ENCODE measurements around the gene CYSTM1. TPM values are rescaled to one million over a fixed set of nuclear protein-coding genes. Genes with fewer than 3 reads are reported as not detected.
"Not testable (repeated sequence)": the region's sequence is repeated elsewhere in the genome, so short reads cannot be mapped to it uniquely, and the experiment has no call there.

Gene CYSTM1
- total and polyA plus RNA-seq, 3 experiments from 2014 or later, result 11.1 to 17.3 (median 13.9) TPM

DNA sequence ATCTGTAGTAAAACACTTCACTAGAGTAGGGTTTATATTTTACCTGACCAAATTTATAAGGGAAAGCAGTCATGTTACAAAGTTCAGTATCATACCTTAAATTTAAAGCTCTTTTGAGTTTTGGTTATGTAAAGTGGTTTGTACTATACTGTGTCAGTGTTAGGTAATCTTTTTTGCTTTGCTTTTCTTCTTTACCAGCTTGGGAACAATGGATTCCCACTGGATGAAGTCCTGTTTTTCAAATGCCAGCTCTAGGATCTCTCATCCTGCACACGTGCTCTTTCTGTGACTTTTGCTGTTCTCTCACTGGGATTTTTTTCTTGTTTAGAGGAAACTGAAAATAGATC lies 15.9 kb downstream of the CYSTM1 start:
- no peak overlapping the region for H3K4me3 ChIP-seq (ENCODE audit: low read length)
- Mint-ChIP-seq H3K27ac (no peak overlapping the region), H3K4me3 (no peak overlapping the region), H3K36me3 (peaks cover 0 to 2% (median 0%) of the 10 kb centered on the region in 3 donors), H3K27me3 (peaks cover 0 to 2% of the 10 kb centered on the region in 2 donors), H3K9me3 (no peaks in the 10 kb centered on the region), H3K4me1 (no peaks in the 10 kb centered on the region)
- CTCF ChIA-PET, result no interaction called here
- no peaks in the 10 kb centered on the region for H3K4me1 ChIP-seq (ENCODE audit: insufficient read depth, low read length)
- no peaks in the 10 kb centered on the region for H3K36me3 ChIP-seq (ENCODE audit: insufficient read depth, low read length)
- POLR2A ChIA-PET, result no interaction called here
- no peak for DNase-seq
- no peaks in the 10 kb centered on the region for H3K27me3 ChIP-seq (ENCODE audit: insufficient read depth, low read length, poor library complexity, severe bottlenecking)
- H3K27ac ChIP-seq (ENCODE audit: low read depth, low read length), result no peak overlapping the region
- no peaks in the 10 kb centered on the region for H3K9me3 ChIP-seq (ENCODE audit: low read length)

GRCh38 chr5:140192715-140193430 lies 17.9 kb downstream of the CYSTM1 start:
- Histone ChIP-seq H3K4me1 (ENCODE audit: insufficient read depth, low read length) (no peaks in the 10 kb centered on the region), H3K27me3 (ENCODE audit: insufficient read depth, low read length, poor library complexity, severe bottlenecking) (no peaks in the 10 kb centered on the region), H3K4me3 (ENCODE audit: low read length) (no peak overlapping the region), H3K9me3 (ENCODE audit: low read length) (no peaks in the 10 kb centered on the region), H3K27ac (ENCODE audit: low read depth, low read length) (no peak overlapping the region), H3K36me3 (ENCODE audit: insufficient read depth, low read length) (no peaks in the 10 kb centered on the region)
- no peak overlapping the region for H3K27ac Mint-ChIP-seq
- no peak overlapping the region for H3K4me3 Mint-ChIP-seq
- H3K9me3 Mint-ChIP-seq, result no peaks in the 10 kb centered on the region
- ChIA-PET POLR2A (no interaction called here), CTCF (no interaction called here)
- peaks cover 0 to 2% (median 0%) of the 10 kb centered on the region in 3 donors for H3K36me3 Mint-ChIP-seq
- DNase-seq, result no peak
- H3K4me1 Mint-ChIP-seq, result no peaks in the 10 kb centered on the region
- H3K27me3 Mint-ChIP-seq, result peaks cover 0 to 2% of the 10 kb centered on the region in 2 donors

- H3K36me3 Mint-ChIP-seq, result peaks cover 0 to 2% (median 0%) of the 10 kb centered on the region in 3 donors
- ChIA-PET POLR2A (no interaction called here), CTCF (no interaction called here)
- H3K27ac ChIP-seq (ENCODE audit: low read depth, low read length), result no peak overlapping the region
- H3K36me3 ChIP-seq (ENCODE audit: insufficient read depth, low read length), result no peaks in the 10 kb centered on the region
- H3K4me3 ChIP-seq (ENCODE audit: low read length), result no peak overlapping the region
- H3K27me3 Mint-ChIP-seq, result peaks cover 0 to 1% of the 10 kb centered on the region in 2 donors
- H3K9me3 ChIP-seq (ENCODE audit: low read length), result no peaks in the 10 kb centered on the region
- H3K4me1 ChIP-seq (ENCODE audit: insufficient read depth, low read length), result no peaks in the 10 kb centered on the region
- H3K4me1 Mint-ChIP-seq, result no peaks in the 10 kb centered on the region
- H3K27me3 ChIP-seq (ENCODE audit: insufficient read depth, low read length, poor library complexity, severe bottlenecking), result no peaks in the 10 kb centered on the region
- H3K9me3 Mint-ChIP-seq, result no peaks in the 10 kb centered on the region
- no peak overlapping the region for H3K4me3 Mint-ChIP-seq
- DNase-seq, result no peak
- no peak overlapping the region for H3K27ac Mint-ChIP-seq
These were observed 19.7 kb downstream of the CYSTM1 start for GRCh38 chr5:140194662-140195061.

- Histone ChIP-seq H3K27me3 (ENCODE audit: insufficient read depth, low read length, poor library complexity, severe bottlenecking) (no peaks in the 10 kb centered on the region), H3K9me3 (ENCODE audit: low read length) (no peaks in the 10 kb centered on the region), H3K4me3 (ENCODE audit: low read length) (no peak overlapping the region), H3K27ac (ENCODE audit: low read depth, low read length) (no peak overlapping the region), H3K36me3 (ENCODE audit: insufficient read depth, low read length) (no peaks in the 10 kb centered on the region), H3K4me1 (ENCODE audit: insufficient read depth, low read length) (no peaks in the 10 kb centered on the region)
- Mint-ChIP-seq H3K27ac (no peak overlapping the region), H3K36me3 (peaks cover 0 to 2% (median under 1%) of the 10 kb centered on the region in 3 donors), H3K9me3 (no peaks in the 10 kb centered on the region), H3K4me1 (no peaks in the 10 kb centered on the region), H3K4me3 (no peak overlapping the region), H3K27me3 (peaks cover 0 to 1% of the 10 kb centered on the region in 2 donors)
- ChIA-PET CTCF (no interaction called here), POLR2A (no interaction called here)
- no peak for DNase-seq
These were observed 21.3 kb downstream of the CYSTM1 start for GRCh38 chr5:140196115-140196814.

DNA sequence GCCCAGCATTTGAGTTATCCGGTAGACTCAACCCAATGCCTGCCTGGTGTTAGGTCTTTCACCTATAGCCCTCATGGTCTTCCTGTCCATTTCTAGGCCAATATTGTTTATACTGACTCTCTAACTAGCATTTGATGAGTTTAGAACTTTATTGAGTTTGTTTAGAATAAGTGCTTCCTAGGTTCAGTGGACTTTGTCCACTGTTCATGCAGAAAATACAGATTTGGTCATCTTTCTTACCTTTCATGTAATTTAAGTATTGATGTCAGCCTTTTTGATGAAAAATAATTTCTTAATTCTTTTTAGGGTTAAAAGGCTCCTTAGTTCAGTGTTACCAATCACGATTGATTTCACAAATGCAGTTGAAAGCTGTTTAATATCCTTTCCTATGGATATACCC lies 22.0 kb downstream of the CYSTM1 start:
- Mint-ChIP-seq H3K27ac (no peak overlapping the region), H3K36me3 (peaks cover 0 to 2% (median 2%) of the 10 kb centered on the region in 3 donors)
- CTCF ChIA-PET, result no interaction called here

GRCh38 chr5:140198915-140199314 lies 23.9 kb downstream of the CYSTM1 start:
- H3K27me3 ChIP-seq (ENCODE audit: insufficient read depth, low read length, poor library complexity, severe bottlenecking); H3K4me1 Mint-ChIP-seq; H3K9me3 ChIP-seq (ENCODE audit: low read length); H3K4me3 ChIP-seq (ENCODE audit: low read length); H3K4me1 ChIP-seq (ENCODE audit: insufficient read depth, low read length); CTCF ChIA-PET; DNase-seq; POLR2A ChIA-PET; H3K36me3 ChIP-seq (ENCODE audit: insufficient read depth, low read length); H3K27me3 Mint-ChIP-seq; H3K4me3 Mint-ChIP-seq; H3K27ac Mint-ChIP-seq; H3K36me3 Mint-ChIP-seq; H3K9me3 Mint-ChIP-seq; H3K27ac ChIP-seq (ENCODE audit: low read depth, low read length): not testable (repeated sequence)

More for the DNA sequence above, 22.0 kb downstream of the CYSTM1 start:
- H3K4me3 ChIP-seq (ENCODE audit: low read length), result no peak overlapping the region
- no peaks in the 10 kb centered on the region for H3K4me1 Mint-ChIP-seq
- H3K27me3 Mint-ChIP-seq, result peaks cover 0 to 1% of the 10 kb centered on the region in 2 donors
- no peaks in the 10 kb centered on the region for H3K27me3 ChIP-seq (ENCODE audit: insufficient read depth, low read length, poor library complexity, severe bottlenecking)
- H3K9me3 ChIP-seq (ENCODE audit: low read length), result no peaks in the 10 kb centered on the region
- POLR2A ChIA-PET, result no interaction called here
- no peak overlapping the region for H3K4me3 Mint-ChIP-seq
- no peaks in the 10 kb centered on the region for H3K9me3 Mint-ChIP-seq
- no peak overlapping the region for H3K27ac ChIP-seq (ENCODE audit: low read depth, low read length)
- DNase-seq, result no peak
- no peaks in the 10 kb centered on the region for H3K4me1 ChIP-seq (ENCODE audit: insufficient read depth, low read length)
- H3K36me3 ChIP-seq (ENCODE audit: insufficient read depth, low read length), result no peaks in the 10 kb centered on the region

DNA sequence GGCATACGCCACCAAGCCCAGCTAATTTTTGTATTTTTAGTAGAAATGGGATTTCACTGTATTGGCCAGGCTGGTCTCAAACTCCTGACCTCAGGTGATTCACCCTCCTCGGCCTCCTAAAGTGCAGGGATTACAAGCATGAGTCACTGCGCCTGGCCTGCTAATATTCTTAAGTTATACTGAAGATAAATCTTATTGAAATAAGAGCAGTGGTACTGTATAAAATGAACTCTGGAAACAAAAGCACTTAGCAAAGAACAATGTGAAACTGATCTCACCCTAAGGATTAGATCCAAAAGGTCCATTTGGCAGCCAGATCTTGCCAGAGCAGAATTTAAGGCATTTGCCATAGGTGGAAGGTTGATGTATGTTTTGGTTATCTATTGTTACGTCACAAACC lies 27.1 kb downstream of the CYSTM1 start:
- H3K4me1 Mint-ChIP-seq, result no peaks in the 10 kb centered on the region
- Histone ChIP-seq H3K27ac (ENCODE audit: low read depth, low read length) (no peak overlapping the region), H3K36me3 (ENCODE audit: insufficient read depth, low read length) (no peaks in the 10 kb centered on the region), H3K4me1 (ENCODE audit: insufficient read depth, low read length) (no peaks in the 10 kb centered on the region), H3K27me3 (ENCODE audit: insufficient read depth, low read length, poor library complexity, severe bottlenecking) (no peaks in the 10 kb centered on the region), H3K4me3 (ENCODE audit: low read length) (no peak overlapping the region), H3K9me3 (ENCODE audit: low read length) (no peaks in the 10 kb centered on the region)
- DNase-seq, result no peak
- H3K36me3 Mint-ChIP-seq, result peaks cover 0 to 2% (median 0%) of the 10 kb centered on the region in 3 donors
- ChIA-PET CTCF (no interaction called here), POLR2A (no interaction called here)
- no peak overlapping the region for H3K27ac Mint-ChIP-seq
- peaks cover 0 to 4% of the 10 kb centered on the region in 2 donors for H3K27me3 Mint-ChIP-seq
- no peaks in the 10 kb centered on the region for H3K9me3 Mint-ChIP-seq
- no peak overlapping the region for H3K4me3 Mint-ChIP-seq

DNA sequence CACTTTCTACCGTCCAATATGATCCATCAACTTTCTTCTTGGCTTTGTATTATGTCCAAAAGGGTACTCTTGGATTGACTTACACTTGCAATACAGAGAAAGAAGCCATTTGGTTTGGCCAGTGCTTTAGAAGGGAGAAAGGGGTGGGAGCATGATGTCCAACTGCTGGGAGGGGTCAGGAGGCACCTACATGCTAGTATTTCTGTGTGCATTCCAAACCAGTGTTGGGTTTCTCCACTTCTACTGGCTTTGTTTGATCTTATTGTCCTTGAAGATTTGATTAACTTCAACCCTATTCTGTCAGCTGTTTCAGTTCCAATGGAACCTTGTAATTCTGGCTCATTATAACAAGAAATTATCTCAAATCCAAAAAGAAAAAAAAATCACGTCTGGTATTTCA lies 27.6 kb downstream of the CYSTM1 start:
- no peaks in the 10 kb centered on the region for H3K36me3 ChIP-seq (ENCODE audit: insufficient read depth, low read length)
- H3K27me3 Mint-ChIP-seq, result peaks cover 0 to 4% of the 10 kb centered on the region in 2 donors
- no peaks in the 10 kb centered on the region for H3K4me1 Mint-ChIP-seq
- no peaks in the 10 kb centered on the region for H3K27me3 ChIP-seq (ENCODE audit: insufficient read depth, low read length, poor library complexity, severe bottlenecking)
- H3K4me1 ChIP-seq (ENCODE audit: insufficient read depth, low read length), result no peaks in the 10 kb centered on the region
- H3K9me3 ChIP-seq (ENCODE audit: low read length), result no peaks in the 10 kb centered on the region
- CTCF ChIA-PET, result no interaction called here
- H3K4me3 Mint-ChIP-seq, result no peak overlapping the region
- H3K27ac Mint-ChIP-seq, result no peak overlapping the region
- DNase-seq, result no peak
- no peak overlapping the region for H3K27ac ChIP-seq (ENCODE audit: low read depth, low read length)
- no peaks in the 10 kb centered on the region for H3K9me3 Mint-ChIP-seq
- no peak overlapping the region for H3K4me3 ChIP-seq (ENCODE audit: low read length)
- peaks cover 0 to 2% (median 0%) of the 10 kb centered on the region in 3 donors for H3K36me3 Mint-ChIP-seq
- POLR2A ChIA-PET, result no interaction called here

All from CD8-positive, alpha-beta memory T cell (primary cell).